Astrocyte (in vitro differentiated cells and primary cell): ENCODE measurements around the gene MTMR11. TPM values are rescaled to one million over a fixed set of nuclear protein-coding genes. Genes with fewer than 3 reads are reported as not detected.
A peak's percentile ranks its signal among the peaks of the same experiment; 100 is the strongest.

ENCODE experiments used
- DNase-seq: peaks from one replicate; pipeline ENCODE4 v3.0.0-alpha.2; 2010; ENCODE audit warnings: low read depth
- FAIRE-seq: peaks from 2 replicates; lab custom pipeline; 2011; peaks lifted over from hg19 to GRCh38; lab: Jason Lieb, UNC
- H2AFZ ChIP-seq: 2 replicates; pipeline ENCODE4 v1.6.0; 2012; ENCODE audit warnings: low read depth, low read length, inconsistent platforms
- H3K27ac ChIP-seq: 2 replicates; pipeline ENCODE4 v1.5.1; 2011; ENCODE audit warnings: low read depth, low read length, inconsistent platforms
- H3K27me3 ChIP-seq: 2 replicates; pipeline ENCODE4 v1.6.0; 2011; ENCODE audit warnings: low read length, inconsistent platforms; ENCODE audit not compliant: insufficient read depth
- H3K36me3 ChIP-seq: 2 replicates; pipeline ENCODE4 v1.5.1; 2011; ENCODE audit warnings: low read length, inconsistent platforms; ENCODE audit not compliant: insufficient read depth
- H3K4me1 ChIP-seq: 2 replicates; pipeline ENCODE4 v1.5.1; 2011; ENCODE audit warnings: low read length, inconsistent platforms; ENCODE audit not compliant: insufficient read depth
- H3K4me2 ChIP-seq: 2 replicates; pipeline ENCODE4 v1.6.0; 2012; ENCODE audit warnings: low read length, inconsistent platforms
- H3K4me3 ChIP-seq: 2 replicates; pipeline ENCODE4 v1.5.1; 2011; ENCODE audit warnings: low read depth, mild to moderate bottlenecking, low read length, inconsistent platforms; ENCODE audit not compliant: insufficient read depth
- H3K79me2 ChIP-seq: 2 replicates; pipeline ENCODE4 v1.6.0; 2012; ENCODE audit warnings: mild to moderate bottlenecking, low read length, inconsistent platforms; ENCODE audit not compliant: insufficient read depth
- H3K9ac ChIP-seq: 2 replicates; pipeline ENCODE4 v1.6.0; 2012; ENCODE audit warnings: mild to moderate bottlenecking, low read length, inconsistent platforms
- H3K9me3 ChIP-seq: 2 replicates; pipeline ENCODE4 v1.5.1; 2012; ENCODE audit warnings: low read depth, mild to moderate bottlenecking, low read length, inconsistent platforms; ENCODE audit not compliant: insufficient read depth
- H4K20me1 ChIP-seq: 2 replicates; pipeline ENCODE4 v1.6.0; 2012; ENCODE audit warnings: low read length, inconsistent platforms; ENCODE audit not compliant: insufficient read depth
- H3K27ac Mint-ChIP-seq: one replicate; pipeline ENCODE4 v1.8.0; 2021; ENCODE audit warnings: mild to moderate bottlenecking, mixed read lengths; ENCODE audit not compliant: unreplicated experiment
- H3K27me3 Mint-ChIP-seq: one replicate; pipeline ENCODE4 v1.8.0; 2021; ENCODE audit warnings: low read depth, mixed read lengths; ENCODE audit not compliant: unreplicated experiment
- H3K36me3 Mint-ChIP-seq: one replicate; pipeline ENCODE4 v1.8.0; 2021; ENCODE audit warnings: low read depth, mixed read lengths; ENCODE audit not compliant: unreplicated experiment
- H3K4me1 Mint-ChIP-seq: one replicate; pipeline ENCODE4 v1.8.0; 2021; ENCODE audit warnings: low read depth, mixed read lengths; ENCODE audit not compliant: unreplicated experiment
- H3K4me3 Mint-ChIP-seq: one replicate; pipeline ENCODE4 v1.8.0; 2021; ENCODE audit warnings: mild to moderate bottlenecking, moderate library complexity, mixed read lengths; ENCODE audit not compliant: unreplicated experiment
- H3K9me3 Mint-ChIP-seq: one replicate; pipeline ENCODE4 v1.8.0; 2021; ENCODE audit warnings: mild to moderate bottlenecking, mixed read lengths; ENCODE audit not compliant: unreplicated experiment
- EZH2 ChIP-seq: IDR thresholded peaks from 2 replicates; pipeline ENCODE4 v1.6.1; 2012; ENCODE audit warnings: mild to moderate bottlenecking, low read length, inconsistent platforms; ENCODE audit not compliant: insufficient read depth
- total RNA-seq: library from RNA; stranded (reverse); gene quantifications from 2 replicates; pipeline ENCODE4 v1.2.1, GENCODE V29; 2021
- TF ChIP-seq, protein P1 (sequence below): IDR thresholded peaks from 2 replicates; pipeline ENCODE4 v1.5.1; 2011; ENCODE audit warnings: low read depth, mild to moderate bottlenecking, inconsistent platforms, low read length, moderate library complexity; ENCODE audit not compliant: insufficient read depth

Gene MTMR11
- total RNA-seq, 1 donor from 2014 or later = 5.0 TPM

DNA sequence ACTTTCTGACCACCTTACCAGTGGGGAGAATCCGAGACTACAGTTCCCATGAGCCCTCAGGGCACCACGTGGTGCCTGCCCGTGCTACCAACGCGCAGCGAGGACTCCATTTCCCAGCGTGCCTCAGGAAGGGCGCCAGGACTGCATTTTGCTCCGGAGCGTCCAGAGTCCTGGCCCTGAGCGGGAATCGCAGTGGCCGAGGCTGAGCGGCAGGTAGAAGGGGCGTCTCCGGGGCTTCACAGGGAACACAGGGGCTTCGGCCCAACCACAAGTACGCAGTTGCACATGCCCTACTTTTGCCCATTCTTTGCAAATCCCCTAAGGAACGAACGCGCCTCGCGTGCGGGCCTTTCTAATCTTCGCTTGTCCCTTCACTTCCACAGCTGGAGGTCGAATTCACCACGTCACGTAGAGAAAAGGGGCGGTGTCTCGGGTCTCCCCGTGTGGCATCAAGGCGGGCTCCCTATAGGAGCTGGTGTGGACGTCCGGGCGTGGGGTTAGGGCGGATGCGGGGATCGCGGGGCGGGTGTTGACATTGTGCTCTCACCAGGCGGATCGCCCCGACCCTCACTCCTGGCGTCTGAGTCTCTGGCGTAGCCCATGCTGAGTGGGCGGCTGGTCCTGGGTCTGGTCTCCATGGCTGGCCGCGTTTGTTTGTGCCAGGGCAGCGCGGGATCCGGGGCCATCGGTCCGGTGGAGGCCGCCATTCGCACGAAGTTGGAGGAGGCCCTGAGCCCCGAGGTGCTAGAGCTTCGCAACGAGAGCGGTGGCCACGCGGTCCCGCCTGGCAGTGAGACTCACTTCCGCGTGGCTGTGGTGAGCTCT lies 37.0 kb downstream of the MTMR11 start, which contains the start of gene BOLA1:
Gene BOLA1, plus strand, starts transcription at position 109 of the 825 bp plus-strand sequence. Its CDS starts 492 bp downstream, at position 601.
- peak within 1 kb of the TSS; percentile 63 for H3K4me3 ChIP-seq
- peak within 1 kb of the TSS; percentile 74 for H3K27ac Mint-ChIP-seq
- peaks cover 11% of the 10 kb centered on the region for H3K4me1 ChIP-seq
- peaks cover 2% of the 10 kb centered on the region for H3K4me1 Mint-ChIP-seq
- no peaks in the 10 kb centered on the region for H3K9me3 Mint-ChIP-seq
- TF ChIP-seq, protein P1, sequence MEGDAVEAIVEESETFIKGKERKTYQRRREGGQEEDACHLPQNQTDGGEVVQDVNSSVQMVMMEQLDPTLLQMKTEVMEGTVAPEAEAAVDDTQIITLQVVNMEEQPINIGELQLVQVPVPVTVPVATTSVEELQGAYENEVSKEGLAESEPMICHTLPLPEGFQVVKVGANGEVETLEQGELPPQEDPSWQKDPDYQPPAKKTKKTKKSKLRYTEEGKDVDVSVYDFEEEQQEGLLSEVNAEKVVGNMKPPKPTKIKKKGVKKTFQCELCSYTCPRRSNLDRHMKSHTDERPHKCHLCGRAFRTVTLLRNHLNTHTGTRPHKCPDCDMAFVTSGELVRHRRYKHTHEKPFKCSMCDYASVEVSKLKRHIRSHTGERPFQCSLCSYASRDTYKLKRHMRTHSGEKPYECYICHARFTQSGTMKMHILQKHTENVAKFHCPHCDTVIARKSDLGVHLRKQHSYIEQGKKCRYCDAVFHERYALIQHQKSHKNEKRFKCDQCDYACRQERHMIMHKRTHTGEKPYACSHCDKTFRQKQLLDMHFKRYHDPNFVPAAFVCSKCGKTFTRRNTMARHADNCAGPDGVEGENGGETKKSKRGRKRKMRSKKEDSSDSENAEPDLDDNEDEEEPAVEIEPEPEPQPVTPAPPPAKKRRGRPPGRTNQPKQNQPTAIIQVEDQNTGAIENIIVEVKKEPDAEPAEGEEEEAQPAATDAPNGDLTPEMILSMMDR = no peak
- TF ChIP-seq EZH2 = no peak
- peak within 1 kb of the TSS; percentile 89 for H3K4me3 Mint-ChIP-seq
- no peaks in the 10 kb centered on the region for H4K20me1 ChIP-seq
- H3K79me2 ChIP-seq = no peaks in the 10 kb centered on the region
- peak within 1 kb of the TSS; percentile 70 for H3K27ac ChIP-seq
- peak within 1 kb of the TSS; percentile 80 for H3K9ac ChIP-seq
- no peaks in the 10 kb centered on the region for H3K27me3 ChIP-seq
- H3K9me3 ChIP-seq = no peaks in the 10 kb centered on the region
- H3K4me2 ChIP-seq = peak within 1 kb of the TSS; percentile 94
- H3K36me3 ChIP-seq = no peaks in the 10 kb centered on the region
- H3K27me3 Mint-ChIP-seq = no peaks in the 10 kb centered on the region
- peak within 1 kb of the TSS; percentile 93 for H2AFZ ChIP-seq
- peak; percentile 83 for DNase-seq
- FAIRE-seq = no peak
- H3K36me3 Mint-ChIP-seq = peaks cover 7% of the 10 kb centered on the region

DNA sequence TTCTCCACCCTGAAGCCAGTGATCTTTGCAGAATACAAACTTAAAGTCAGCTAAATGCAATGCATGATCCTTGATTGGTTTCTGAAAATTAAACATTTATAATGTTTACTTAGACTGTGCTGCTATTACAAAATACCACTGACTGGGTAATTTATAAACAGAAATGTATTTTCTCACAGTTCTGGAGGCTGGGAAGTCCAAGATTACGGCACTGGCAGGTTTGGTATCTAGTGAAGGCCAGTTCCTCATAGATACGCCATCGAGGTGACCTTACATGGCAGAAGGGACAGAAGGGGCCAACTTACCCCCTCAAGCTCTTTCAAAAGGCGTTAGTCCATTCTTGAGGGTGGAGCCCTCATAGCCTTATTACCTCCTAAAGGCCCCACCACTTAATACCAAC lies 40.1 kb downstream of the MTMR11 start:
- H3K4me2 ChIP-seq = no peak overlapping the region
- Mint-ChIP-seq H3K4me1 (peaks cover 2% of the 10 kb centered on the region), H3K4me3 (no peak overlapping the region), H3K36me3 (peaks cover 7% of the 10 kb centered on the region), H3K9me3 (no peaks in the 10 kb centered on the region), H3K27ac (no peak overlapping the region), H3K27me3 (no peaks in the 10 kb centered on the region)
- no peak for FAIRE-seq
- H3K79me2 ChIP-seq = no peaks in the 10 kb centered on the region
- H3K9me3 ChIP-seq = no peaks in the 10 kb centered on the region
- H4K20me1 ChIP-seq = no peaks in the 10 kb centered on the region
- TF ChIP-seq, protein P1 = no peak
- no peak for TF ChIP-seq EZH2
- H3K27ac ChIP-seq = no peak overlapping the region
- no peaks in the 10 kb centered on the region for H3K36me3 ChIP-seq
- no peak for DNase-seq
- no peak overlapping the region for H3K9ac ChIP-seq
- H3K4me1 ChIP-seq = peaks cover 11% of the 10 kb centered on the region
- no peak overlapping the region for H2AFZ ChIP-seq
- H3K27me3 ChIP-seq = no peaks in the 10 kb centered on the region
- no peak overlapping the region for H3K4me3 ChIP-seq

DNA sequence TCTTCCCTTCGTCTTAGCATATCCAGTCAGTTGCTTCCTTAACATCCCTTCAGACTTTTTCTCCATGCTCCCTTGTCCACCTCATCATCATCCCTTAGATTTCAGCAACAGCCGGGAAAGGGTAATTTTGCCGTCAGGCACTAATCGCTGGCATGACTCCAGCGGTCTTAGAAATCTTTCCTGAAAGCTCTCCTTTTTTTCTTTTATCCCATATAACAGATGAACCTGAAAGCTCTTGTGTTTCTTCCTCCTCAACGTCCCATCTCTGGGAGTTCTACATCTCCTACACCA lies 47.7 kb downstream of the MTMR11 start:
- Mint-ChIP-seq H3K4me1 (no peaks in the 10 kb centered on the region), H3K4me3 (no peak overlapping the region), H3K36me3 (no peaks in the 10 kb centered on the region), H3K9me3 (no peaks in the 10 kb centered on the region), H3K27me3 (no peaks in the 10 kb centered on the region), H3K27ac (no peak overlapping the region)
- Histone ChIP-seq H3K9ac (peak overlapping the region; percentile 97), H4K20me1 (peaks cover 16% of the 10 kb centered on the region), H2AFZ (peak overlapping the region; percentile 70), H3K4me1 (peaks cover 10% of the 10 kb centered on the region), H3K36me3 (no peaks in the 10 kb centered on the region), H3K9me3 (no peaks in the 10 kb centered on the region), H3K79me2 (peaks cover 11% of the 10 kb centered on the region), H3K4me3 (peak overlapping the region; percentile 82), H3K27me3 (no peaks in the 10 kb centered on the region), H3K4me2 (peak overlapping the region; percentile 93), H3K27ac (peak overlapping the region; percentile 95)
- TF ChIP-seq, protein P1 = no peak
- no peak for TF ChIP-seq EZH2
- DNase-seq (no peak), FAIRE-seq (no peak)
